CD4-positive, alpha-beta T cell treated with Interferon alpha-2 for 1 hour (primary cell): ENCODE results near the gene FLRT1.

Source experiments
- DNase-seq, 2 donors: peaks; one replicate each; pipeline ENCODE4 v3.0.0-alpha.2; 2020 to 2022

Gene FLRT1

GRCh38 chr11:64007160-64007628 is 28.5 kb upstream of the FLRT1 start:
- DNase-seq, result no peak

GRCh38 chr11:64007629-64008282 is 28.0 kb upstream of the FLRT1 start:
- peak in 1 of 2 donors; percentile 15 for DNase-seq

- DNase-seq, result no peak
Observed at GRCh38 chr11:64008283-64008913, 27.3 kb upstream of the FLRT1 start.

GRCh38 chr11:64008914-64009633 is 26.7 kb upstream of the FLRT1 start:
- DNase-seq, result no peak

GRCh38 chr11:64009710-64010109 is 26.0 kb upstream of the FLRT1 start:
- no peak for DNase-seq

GRCh38 chr11:64010783-64011182 is 24.9 kb upstream of the FLRT1 start:
- DNase-seq, result no peak

- DNase-seq, result no peak
Observed at GRCh38 chr11:64011371-64011770, 24.4 kb upstream of the FLRT1 start.

GRCh38 chr11:64013141-64013896 is 22.4 kb upstream of the FLRT1 start:
- no peak for DNase-seq

- no peak for DNase-seq
Observed at GRCh38 chr11:64014356-64014755, 21.4 kb upstream of the FLRT1 start.

- DNase-seq, result no peak
Observed at GRCh38 chr11:64015510-64015909, 20.2 kb upstream of the FLRT1 start.

GRCh38 chr11:64015935-64016845 is 19.5 kb upstream of the FLRT1 start:
- DNase-seq, result no peak

GRCh38 chr11:64017945-64018224 is 17.8 kb upstream of the FLRT1 start:
- no peak for DNase-seq

- DNase-seq, result no peak
Observed at GRCh38 chr11:64018310-64018709, 17.4 kb upstream of the FLRT1 start.

- DNase-seq, result no peak
Observed at GRCh38 chr11:64019106-64020037, 16.4 kb upstream of the FLRT1 start.

- no peak for DNase-seq
Observed at GRCh38 chr11:64020976-64021756, 14.6 kb upstream of the FLRT1 start.

- DNase-seq, result no peak
Observed at GRCh38 chr11:64021757-64022093, 14.0 kb upstream of the FLRT1 start.

- no peak for DNase-seq
Observed at GRCh38 chr11:64022125-64022784, 13.5 kb upstream of the FLRT1 start.

GRCh38 chr11:64023712-64024710 is 11.7 kb upstream of the FLRT1 start:
- no peak for DNase-seq

GRCh38 chr11:64025205-64025604 is 10.5 kb upstream of the FLRT1 start:
- no peak for DNase-seq
